Stimulated activated CD8-positive, alpha-beta memory T cell treated with anti-CD3 and anti-CD28 coated beads, Interleukin-15, amount 100 ng/mL, for 1 hour (primary cell): ENCODE measurements around the gene FHL1.

ENCODE experiments used
- DNase-seq: peaks from one replicate; pipeline ENCODE4 v3.0.0-alpha.2; 2020; ENCODE audit warnings: low read depth

Gene FHL1

DNA sequence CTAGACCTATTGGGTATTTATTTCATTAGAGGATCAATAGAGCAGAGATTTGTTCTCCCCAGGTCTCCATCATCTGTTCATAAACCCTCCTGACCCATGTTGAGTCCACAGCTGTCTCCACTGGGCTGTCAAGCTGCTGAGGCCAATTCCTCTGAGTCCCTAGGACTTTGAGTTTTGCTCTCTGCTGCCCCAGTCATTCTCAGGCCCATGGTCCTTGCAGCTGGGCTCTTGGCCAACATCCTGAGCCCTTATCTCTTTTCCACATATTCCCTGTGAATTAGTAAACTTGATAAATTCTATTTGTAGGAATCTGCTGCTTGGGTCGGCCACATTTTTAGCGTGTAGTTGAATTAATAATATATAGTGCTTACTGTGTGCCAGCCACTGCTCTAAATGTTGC, 41.9 kb downstream of the FHL1 start:
- no peak for DNase-seq

DNA sequence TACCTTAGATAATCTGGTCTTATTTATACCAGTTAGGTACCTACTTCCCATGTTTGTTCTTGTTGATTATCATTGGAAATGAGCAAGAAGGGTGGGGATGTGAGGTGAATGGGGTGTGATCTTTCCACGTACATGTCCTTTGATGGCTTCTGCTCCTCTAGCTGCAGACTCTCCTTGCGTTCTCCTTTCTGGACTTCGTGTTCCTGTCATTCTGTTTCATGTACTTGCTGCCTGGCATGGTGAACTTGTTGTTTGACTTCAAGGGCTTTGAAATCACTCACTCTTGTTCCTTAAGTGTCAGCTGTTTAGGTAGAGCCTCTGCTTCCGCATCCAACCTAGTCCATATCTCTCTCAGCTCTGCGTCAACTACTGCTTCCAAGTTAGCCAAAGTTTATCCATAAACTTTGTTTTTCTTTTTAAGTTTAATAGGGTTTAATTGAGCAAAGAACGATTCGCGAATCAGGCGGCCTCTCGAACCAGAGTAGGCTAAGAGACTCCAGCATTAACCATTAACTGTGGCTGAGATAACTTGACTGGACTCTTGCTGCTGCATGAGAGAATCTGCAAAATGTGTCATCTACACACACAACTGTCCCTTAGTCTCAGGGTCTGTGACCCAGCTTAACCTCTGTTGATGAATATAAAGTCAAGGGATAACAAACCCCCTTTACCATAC, 42.8 kb downstream of the FHL1 start:
- no peak for DNase-seq

DNA sequence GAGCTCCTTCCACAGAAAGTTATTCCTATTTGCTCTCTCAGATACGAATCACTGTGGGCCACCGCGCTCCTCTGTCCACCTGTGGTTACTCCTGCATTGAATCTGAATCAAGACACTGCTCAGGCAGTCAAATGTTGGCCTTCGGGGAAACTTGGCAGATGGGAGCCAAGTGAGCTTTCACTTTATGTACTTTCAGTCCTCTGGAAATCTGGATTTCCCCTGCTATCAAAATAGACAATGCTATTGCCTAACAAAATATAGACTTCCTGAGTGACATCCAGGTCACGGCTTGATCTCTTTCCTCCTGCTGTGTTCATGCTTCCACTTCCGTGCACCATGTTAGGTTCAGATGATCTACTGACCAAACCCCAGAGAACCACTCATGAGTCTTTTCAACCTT, 43.8 kb downstream of the FHL1 start:
- no peak for DNase-seq

DNA sequence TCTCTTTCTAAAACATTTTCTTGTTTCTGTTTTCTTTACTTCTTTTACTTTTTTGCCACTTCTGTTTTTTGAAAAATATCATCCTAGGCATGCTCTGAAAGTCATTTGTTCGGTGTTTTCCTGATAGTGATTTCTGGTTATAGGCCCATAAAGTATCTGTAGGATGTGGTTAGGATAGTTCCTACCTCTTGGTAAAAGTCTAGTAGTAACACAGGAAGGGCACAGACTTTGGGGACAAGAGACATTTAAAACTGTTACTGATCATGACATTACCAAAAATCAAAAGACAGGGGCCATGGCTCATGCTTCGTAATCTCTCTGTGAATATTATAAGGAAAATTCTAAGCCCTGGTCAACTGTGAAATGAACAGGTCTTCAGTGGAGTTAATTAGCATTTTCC, 44.8 kb downstream of the FHL1 start:
- DNase-seq = no peak

DNA sequence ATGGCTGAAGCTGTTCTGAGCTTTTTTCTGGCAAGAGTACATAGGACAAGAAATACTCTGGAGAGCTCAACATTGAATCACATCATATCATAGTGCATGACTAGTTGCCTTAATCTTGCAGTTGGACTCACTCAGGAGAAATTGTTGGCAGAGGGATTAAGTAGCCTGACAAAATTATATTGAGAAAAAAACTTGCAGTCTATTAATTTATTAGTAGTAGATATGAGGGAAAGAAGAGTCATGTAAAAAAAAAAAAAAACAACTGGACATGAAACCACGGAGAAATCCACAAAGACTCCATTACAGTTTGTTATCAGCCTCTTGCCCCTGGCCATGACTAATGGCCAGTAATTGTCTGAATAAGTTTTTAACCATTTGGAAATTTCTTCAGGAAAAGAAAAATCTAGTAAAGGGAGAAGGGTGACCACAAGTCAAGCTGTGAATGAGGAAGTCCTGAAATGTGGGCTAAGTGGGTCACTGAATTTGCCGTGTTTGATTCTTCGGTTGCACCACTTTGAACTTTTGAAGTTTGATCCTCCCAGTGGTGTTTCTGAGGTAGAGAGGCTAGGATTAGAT, 45.6 kb downstream of the FHL1 start:
- no peak for DNase-seq

DNA sequence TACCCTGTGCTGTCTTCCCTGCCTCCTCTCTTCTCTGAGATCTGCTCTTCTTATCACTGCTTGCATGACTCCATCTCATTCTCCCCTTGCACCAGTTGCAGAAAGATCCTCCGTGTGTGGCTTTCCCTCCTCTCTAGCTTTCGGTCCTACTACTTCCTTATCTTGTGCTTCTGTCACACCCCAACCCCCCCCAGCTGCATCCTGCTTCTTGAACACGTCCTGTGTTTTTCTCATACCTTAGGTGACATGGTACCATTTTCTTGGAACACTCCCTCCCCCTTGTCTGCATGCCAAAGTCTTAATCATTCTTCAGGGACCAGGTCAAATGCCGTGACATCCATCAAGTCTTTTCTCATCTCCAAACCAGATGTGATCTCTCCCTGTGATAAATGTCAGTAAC, 46.4 kb downstream of the FHL1 start:
- DNase-seq = no peak

DNA sequence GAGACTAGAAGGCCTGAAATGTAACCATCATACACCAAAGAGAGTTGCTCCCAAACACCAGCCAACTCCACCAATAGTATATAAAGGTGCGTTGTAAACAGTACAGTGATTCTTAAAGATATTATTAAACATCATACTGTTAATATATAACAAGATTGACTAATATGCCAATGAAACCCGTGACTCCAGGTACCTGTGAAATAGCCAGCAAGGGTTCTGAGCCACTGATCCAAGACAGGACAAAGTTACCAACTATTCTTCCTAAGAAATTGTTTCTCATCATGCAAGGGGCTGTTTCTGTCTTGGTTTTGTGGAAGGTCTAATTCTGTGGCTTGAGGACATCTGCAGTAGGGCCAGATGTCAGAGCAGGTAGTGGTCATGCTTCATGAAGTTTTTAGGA, 47.2 kb downstream of the FHL1 start:
- no peak for DNase-seq

DNA sequence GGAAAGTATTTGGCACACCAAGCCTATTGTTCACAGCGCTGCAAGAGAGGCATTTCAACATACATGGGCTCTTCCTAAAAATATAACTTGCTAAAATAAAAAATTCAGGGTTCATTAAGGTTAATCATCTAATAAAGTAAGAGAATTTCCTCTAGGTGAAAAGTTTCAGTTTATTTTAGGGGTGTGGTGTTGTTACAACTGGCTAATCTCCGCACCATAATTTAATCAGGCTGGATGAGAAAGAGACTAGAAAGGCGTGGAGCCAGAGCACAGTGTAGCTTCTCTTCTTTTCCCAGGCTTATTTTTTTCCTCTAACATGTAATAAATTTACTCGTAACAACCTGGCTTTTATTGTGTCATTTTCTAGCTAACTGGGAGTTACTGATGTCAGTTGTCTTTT, 47.9 kb downstream of the FHL1 start:
- DNase-seq = no peak

DNA sequence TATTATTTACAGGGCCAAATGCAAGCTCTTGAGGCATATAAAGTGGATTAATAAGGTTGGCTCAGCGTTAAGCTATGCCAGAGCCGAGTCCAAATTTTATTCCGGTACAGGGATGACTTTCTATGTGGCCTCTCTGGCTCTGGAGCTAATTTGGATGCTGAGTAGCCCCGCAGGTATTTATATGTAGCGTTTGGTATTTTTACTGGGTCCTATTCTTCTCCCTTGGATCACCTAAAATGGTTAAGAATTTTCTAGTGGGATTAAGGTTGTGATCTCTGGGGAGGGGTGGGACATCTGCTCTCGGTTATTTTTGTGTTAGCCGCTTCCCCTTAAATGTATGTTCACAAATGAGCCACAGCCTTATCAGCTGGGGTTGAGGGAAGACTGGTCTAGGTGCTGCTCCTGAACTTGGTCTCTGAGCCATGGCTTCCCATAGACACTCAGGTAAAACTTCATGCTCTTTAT, 49.4 kb downstream of the FHL1 start:
- no peak for DNase-seq

DNA sequence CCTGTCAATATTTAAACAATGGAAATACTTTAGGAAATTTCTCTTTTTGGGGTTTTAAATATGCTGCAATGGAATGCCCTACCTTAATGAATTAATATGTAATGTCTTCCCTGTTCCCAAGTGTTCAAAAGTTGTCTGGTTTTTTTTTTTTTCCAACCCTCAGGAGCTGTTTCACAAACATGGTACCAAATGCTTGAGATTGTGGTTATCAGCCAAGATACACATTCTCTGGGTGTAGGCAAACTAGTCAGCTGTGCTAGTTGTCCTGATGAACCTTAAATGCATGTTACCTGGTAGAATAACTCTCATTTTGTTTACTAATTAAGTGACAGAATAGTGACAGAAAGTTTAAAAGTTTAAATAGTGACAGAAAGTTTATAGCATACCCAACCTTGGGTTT, 50.7 kb downstream of the FHL1 start:
- DNase-seq = no peak

DNA sequence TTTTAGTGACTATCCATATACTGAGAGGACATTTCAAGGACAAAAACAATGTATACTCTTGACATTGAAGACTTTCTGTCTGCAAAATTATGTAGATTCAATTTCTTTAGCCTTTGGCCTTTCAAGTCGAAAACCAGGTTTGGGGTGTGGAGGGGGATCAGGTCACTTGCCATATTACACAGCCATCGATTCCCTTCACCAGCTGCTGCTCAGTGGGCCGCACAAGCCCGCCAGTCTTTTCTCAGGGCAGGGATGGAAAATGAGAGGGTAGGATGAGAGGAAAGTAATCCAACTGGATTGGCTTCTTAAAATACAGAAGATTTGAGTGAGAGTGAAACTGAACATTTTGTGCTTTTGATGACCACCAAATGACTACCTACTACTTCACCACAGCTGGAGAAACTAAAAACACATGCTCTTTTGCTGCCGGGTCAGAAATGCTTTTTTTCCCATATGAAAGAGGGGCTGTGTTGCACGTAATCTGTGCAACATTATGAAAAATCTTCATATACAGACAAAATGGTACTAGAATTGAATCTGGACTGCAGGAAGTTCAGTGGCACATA, 51.4 kb downstream of the FHL1 start:
- no peak for DNase-seq

DNA sequence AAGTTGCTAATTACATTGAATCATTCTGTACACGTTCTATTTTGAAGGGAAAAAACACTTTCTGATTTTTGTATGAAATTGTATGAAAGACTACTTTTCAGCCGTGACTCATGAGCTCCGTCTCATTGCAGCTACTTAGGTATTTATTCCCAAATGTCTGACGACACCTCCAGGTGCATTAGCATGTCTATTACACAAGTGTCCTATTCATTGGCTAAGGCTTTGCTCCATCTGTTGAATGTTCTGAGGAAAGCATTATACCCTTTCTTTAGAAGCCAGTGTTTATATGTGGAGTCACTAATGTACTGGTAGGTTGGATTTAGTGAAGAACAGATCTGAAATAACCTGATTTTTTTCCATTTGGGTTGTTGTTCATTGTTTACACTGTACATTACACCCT, 52.0 kb downstream of the FHL1 start:
- no peak for DNase-seq

DNA sequence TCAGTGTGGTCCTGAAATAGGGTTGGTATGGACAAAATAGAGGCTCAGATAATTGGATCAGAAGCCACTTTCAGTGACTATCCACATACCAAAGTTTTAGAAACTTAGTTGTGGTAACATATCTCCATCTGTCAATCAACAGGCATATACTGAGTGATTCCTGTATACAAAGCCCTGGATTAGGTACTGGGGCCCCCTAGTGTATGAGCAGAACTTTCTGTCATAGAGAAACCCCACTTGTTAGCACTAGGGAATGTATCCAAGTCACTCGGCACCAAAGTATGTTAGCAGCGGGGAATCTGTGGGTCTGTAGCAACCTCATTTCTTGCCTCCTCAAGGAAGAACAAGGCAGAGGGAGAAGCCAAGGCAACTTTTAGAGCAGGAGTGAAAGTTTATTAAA, 53.1 kb downstream of the FHL1 start:
- no peak for DNase-seq

DNA sequence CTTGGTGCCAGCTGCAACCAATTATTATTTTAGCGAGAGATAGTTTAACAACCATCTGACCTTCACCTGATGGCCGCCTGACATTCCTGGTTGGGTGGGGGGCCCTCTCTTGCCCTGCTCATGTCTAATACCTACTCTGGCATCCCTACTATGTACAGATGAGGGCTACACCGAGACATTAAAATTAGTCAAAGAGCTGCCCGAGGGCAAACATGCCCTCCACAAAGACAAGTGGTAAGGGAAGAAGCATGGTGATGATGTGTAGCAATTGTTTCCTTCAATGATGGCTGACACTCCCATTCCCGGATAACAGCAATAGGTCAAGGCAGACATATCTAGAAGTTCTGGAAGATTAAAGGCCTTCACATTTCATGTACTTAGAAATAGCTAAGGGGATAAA, 54.3 kb downstream of the FHL1 start:
- DNase-seq = no peak

DNA sequence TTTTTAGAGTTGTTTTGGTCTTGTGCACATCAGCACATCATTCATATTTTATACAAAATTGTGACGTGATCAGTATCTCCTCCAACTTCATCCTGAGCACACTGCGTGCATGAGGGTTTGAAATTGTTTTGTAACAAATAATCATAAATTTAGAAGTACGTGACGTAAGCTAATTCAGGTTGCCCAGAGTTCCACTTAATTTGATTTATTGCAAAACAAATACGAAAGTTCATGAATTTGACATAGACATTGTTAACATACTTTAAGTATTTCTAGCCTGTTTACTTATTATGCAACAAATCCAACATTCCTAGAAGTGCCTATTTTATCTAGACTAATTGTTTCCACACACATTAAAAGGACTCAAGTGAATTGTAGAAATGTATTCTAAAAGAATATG, 55.6 kb downstream of the FHL1 start:
- DNase-seq = no peak

DNA sequence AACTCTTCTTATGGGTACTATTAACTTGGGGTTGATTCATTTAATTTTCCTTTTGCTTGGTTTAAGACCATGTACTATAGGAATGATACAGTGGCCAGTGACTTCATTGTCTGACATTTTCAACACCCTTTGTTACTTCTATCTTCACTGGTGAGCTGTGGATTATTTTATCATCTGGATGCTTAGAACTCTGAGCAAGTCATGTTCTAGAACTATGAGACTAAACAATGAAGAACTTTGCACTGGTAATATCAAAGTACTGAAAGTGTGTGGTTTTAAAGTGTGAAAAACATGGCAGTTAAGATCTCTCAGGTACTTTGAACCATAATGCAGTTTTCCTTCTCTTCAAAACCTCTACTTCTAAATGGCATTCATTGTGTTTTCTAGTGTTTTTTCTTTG, 56.1 kb downstream of the FHL1 start:
- DNase-seq = no peak

DNA sequence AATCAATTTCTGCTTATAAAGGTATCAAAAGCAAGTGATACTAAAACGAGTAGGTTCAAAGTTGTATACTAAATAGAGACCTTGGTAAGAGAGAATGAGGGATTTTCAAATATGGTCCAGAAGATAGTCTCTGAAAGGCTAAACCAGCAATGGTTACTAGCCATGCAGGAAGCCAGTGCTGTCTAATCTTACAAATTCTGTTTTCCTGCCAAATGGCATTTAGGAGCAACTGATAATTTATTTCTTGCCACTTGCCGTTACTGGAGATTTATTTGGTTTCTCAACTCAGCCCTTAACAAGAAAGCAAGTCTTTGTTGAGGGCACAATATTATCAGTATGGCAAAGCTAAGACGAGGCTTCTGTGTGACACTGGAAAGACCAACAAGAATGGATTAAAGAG, 56.6 kb downstream of the FHL1 start:
- no peak for DNase-seq

DNA sequence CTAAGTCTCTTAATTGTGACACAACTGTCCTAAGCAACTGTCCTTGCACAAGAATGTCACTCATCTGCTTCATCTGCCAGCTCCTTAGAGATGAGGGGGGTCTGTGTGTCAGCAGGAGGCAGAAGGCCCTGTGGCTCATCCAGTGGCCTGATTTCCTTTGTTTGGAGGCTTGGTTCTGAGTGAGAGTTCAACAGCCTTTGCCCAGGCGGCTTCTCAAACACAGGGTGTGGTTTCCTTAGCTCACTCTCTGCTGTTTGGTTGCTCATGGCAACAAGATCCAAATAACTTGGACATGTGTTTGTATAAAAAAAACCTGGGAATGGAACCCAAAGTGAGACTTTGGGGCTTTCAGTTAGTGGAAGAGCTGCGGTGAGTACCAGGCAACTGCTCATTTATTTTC, 57.2 kb downstream of the FHL1 start:
- no peak for DNase-seq

DNA sequence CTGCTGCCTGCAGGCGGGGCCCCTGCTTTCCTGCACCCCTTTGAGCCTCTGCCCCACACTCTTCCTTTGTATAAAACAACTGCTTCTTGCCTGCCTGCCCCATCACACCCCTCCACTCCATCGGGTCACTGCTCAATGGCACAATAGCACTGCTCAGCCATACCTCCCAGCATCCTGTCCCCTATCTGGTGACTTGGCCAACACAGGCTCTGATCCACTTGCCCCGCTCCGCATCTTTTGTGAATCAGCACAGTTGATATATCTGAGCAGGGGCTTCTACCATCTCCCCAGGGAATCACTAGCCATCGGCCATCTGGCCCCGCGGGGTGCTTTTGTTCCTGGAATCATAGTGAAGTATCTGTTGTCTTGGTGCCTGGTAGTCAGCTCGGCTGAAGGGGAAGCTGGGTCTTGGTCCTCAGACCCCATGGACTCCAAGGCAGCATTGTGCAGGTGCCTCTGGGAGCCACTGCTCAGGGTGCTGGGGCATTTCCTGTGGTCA, 58.6 kb downstream of the FHL1 start:
- DNase-seq = no peak

DNA sequence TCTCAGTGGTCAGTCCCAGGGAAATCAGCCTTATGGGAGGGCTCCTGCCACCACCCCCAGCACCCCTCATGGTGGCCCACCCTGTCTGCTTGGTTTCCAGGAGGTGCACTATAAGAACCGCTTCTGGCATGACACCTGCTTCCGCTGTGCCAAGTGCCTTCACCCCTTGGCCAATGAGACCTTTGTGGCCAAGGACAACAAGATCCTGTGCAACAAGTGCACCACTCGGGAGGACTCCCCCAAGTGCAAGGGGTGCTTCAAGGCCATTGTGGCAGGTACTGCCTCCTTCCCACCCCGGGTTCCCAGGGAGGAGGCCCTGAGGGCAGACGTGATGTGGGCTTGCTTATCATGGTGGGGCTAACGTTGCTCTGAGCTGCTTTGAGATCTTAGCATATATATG, 59.6 kb downstream of the FHL1 start:
- no peak for DNase-seq

DNA sequence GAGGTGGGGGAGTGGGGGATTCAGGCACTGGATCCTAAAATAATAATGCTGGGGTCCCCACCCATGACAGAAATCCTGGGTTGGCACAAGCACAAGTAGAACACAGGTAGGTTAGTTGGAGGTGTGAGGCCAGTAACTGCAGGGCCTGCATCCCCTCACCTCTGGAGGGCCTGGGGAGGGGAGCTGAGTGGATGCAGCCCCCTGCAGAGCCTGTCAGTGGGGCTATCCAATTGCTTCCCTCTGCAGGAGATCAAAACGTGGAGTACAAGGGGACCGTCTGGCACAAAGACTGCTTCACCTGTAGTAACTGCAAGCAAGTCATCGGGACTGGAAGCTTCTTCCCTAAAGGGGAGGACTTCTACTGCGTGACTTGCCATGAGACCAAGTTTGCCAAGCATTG, 60.2 kb downstream of the FHL1 start:
- DNase-seq = no peak

DNA sequence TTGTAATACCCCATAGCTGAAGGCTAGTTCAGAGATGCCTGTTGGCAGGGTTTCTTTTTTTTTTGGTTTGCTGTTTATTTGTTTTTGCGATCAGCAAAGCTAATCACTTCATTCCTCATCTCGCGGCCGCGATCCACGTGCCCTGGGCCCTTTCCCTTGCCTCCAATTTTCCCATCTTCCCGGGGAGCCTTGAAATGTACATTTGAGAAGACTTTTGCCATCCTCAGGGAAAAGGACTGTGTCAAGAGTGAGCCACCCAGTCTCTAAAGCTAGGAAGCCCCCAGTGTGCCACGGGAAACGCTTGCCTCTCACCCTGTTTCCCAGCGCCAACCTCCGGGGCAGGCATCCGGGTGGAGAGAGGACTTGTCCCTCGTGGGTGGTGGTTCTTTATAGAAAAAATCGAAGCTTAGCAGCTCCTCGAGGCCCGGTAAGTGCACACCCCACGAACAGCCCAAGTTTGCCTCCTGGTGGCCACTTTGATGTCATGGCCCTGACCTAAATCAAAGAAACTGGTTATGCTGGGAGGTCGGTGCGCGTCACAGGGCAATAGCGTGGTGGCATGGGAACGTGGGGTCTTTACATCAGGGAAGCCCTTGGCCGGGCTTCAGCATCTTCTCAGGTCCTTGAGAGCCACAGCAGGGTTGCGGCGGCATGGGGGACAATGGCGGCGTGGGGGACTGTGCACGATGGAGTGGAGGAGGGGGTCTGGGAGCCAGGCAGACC, 61.8 kb downstream of the FHL1 start:
- DNase-seq = no peak

DNA sequence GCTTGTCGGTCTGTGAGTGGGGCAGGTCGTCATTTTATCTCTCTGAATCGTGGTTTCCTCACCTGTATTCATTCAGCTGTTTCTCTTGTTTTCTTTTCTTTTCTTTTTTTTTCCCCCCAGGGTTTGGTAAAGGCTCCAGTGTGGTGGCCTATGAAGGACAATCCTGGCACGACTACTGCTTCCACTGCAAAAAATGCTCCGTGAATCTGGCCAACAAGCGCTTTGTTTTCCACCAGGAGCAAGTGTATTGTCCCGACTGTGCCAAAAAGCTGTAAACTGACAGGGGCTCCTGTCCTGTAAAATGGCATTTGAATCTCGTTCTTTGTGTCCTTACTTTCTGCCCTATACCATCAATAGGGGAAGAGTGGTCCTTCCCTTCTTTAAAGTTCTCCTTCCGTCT, 62.4 kb downstream of the FHL1 start:
- DNase-seq = no peak
